Mesenchymal stem cell (in vitro differentiated cells and primary cell): ENCODE results near the gene TMEM150C.

Experiments
- DNase-seq: peaks from one replicate; pipeline ENCODE4 v3.0.0-alpha.2; 2013
- H2AFZ ChIP-seq: one replicate; pipeline ENCODE4 v1.6.1; 2013; ENCODE audit warnings: low read depth, mild to moderate bottlenecking, control low read depth, inconsistent platforms, low read length, moderate library complexity
- H2AK5ac ChIP-seq: 2 replicates; pipeline ENCODE4 v1.6.1; 2013; ENCODE audit warnings: low read length, moderate library complexity, mild to moderate bottlenecking, inconsistent platforms; ENCODE audit not compliant: severe bottlenecking
- H2BK120ac ChIP-seq: one replicate; pipeline ENCODE4 v1.6.1; 2013; ENCODE audit warnings: low read depth, mild to moderate bottlenecking, inconsistent platforms, low read length, moderate library complexity
- H2BK12ac ChIP-seq, 2 experiments: one replicate each; pipeline ENCODE4 v1.6.1; 2013; ENCODE audit warnings: inconsistent platforms in 2 of 2, low read length in 2 of 2, mild to moderate bottlenecking in 2 of 2, moderate library complexity in 2 of 2, control low read depth in 1 of 2
- H2BK15ac ChIP-seq: one replicate; pipeline ENCODE4 v1.6.1; 2013; ENCODE audit warnings: mild to moderate bottlenecking, low read depth, inconsistent platforms; ENCODE audit not compliant: poor library complexity, severe bottlenecking
- H2BK5ac ChIP-seq: 2 replicates; pipeline ENCODE4 v1.6.1; 2013; ENCODE audit warnings: low read depth, mild to moderate bottlenecking, low read length, control low read depth, inconsistent platforms; ENCODE audit not compliant: poor library complexity, severe bottlenecking
- H3K14ac ChIP-seq, 2 experiments: one replicate each; pipeline ENCODE4 v1.6.1; 2013; ENCODE audit warnings: inconsistent platforms in 2 of 2, low read length in 2 of 2, control low read depth in 1 of 2, mild to moderate bottlenecking in 1 of 2, moderate library complexity in 1 of 2
- H3K18ac ChIP-seq, 2 experiments: one replicate each; pipeline ENCODE4 v1.6.1; 2013; ENCODE audit warnings: inconsistent platforms in 2 of 2, low read length in 2 of 2, control low read depth in 1 of 2, low read depth in 1 of 2, mild to moderate bottlenecking in 1 of 2
- H3K23ac ChIP-seq, 2 experiments: one replicate each; pipeline ENCODE4 v1.6.1; 2013; ENCODE audit warnings: inconsistent platforms in 2 of 2, low read length in 2 of 2, mild to moderate bottlenecking in 2 of 2, moderate library complexity in 2 of 2, control low read depth in 1 of 2
- H3K27ac ChIP-seq: 2 replicates; pipeline ENCODE4 v1.5.1; 2013; ENCODE audit warnings: mild to moderate bottlenecking, moderate library complexity, low read length, control low read depth, inconsistent platforms; ENCODE audit not compliant: poor library complexity, severe bottlenecking
- H3K27me3 ChIP-seq, 2 experiments: 2 replicates each; pipeline versions ENCODE4 v1.6.1 to v1.7.0; 2013; ENCODE audit warnings: low read length in 2 of 2, mild to moderate bottlenecking in 2 of 2, moderate library complexity in 2 of 2, control low read depth in 1 of 2, inconsistent platforms in 1 of 2; ENCODE audit not compliant: control insufficient read depth in 1 of 2, insufficient read depth in 1 of 2
- H3K36me3 ChIP-seq, 2 experiments: 2 replicates each; pipeline versions ENCODE4 v1.6.1 to v1.7.0; 2013; ENCODE audit warnings: low read length in 2 of 2, control low read depth in 1 of 2, inconsistent platforms in 1 of 2, low read depth in 1 of 2, mild to moderate bottlenecking in 1 of 2; ENCODE audit not compliant: insufficient read depth in 2 of 2, control insufficient read depth in 1 of 2
- H3K4ac ChIP-seq, 2 experiments: one replicate each; pipeline ENCODE4 v1.6.1; 2013; ENCODE audit warnings: inconsistent platforms in 2 of 2, low read length in 2 of 2, mild to moderate bottlenecking in 2 of 2, moderate library complexity in 2 of 2, control low read depth in 1 of 2, low read depth in 1 of 2
- H3K4me1 ChIP-seq: 2 replicates; pipeline ENCODE4 v1.6.1; 2013; ENCODE audit warnings: low read depth, low read length, control low read depth; ENCODE audit not compliant: control insufficient read depth, insufficient read depth
- H3K4me2 ChIP-seq: 2 replicates; pipeline ENCODE4 v1.6.1; 2013; ENCODE audit warnings: low read length, mild to moderate bottlenecking, inconsistent platforms; ENCODE audit not compliant: poor library complexity, severe bottlenecking
- H3K4me3 ChIP-seq, 2 experiments: 2 replicates each; pipeline versions ENCODE4 v1.5.1 to v1.7.0; 2013; ENCODE audit warnings: low read length in 2 of 2, mild to moderate bottlenecking in 2 of 2, control low read depth in 1 of 2, low read depth in 1 of 2; ENCODE audit not compliant: insufficient read depth in 1 of 2
- H3K79me1 ChIP-seq: replicated peaks from 2 replicates; pipeline ENCODE4 v1.6.1; 2013; ENCODE audit warnings: mild to moderate bottlenecking, control low read depth, low read length, inconsistent platforms; ENCODE audit not compliant: poor library complexity, severe bottlenecking
- H3K9ac ChIP-seq: 2 replicates; pipeline ENCODE4 v1.7.0; 2013; ENCODE audit warnings: mild to moderate bottlenecking, low read length, moderate library complexity
- H3K9me3 ChIP-seq: 2 replicates; pipeline ENCODE4 v1.7.0; 2013; ENCODE audit warnings: mild to moderate bottlenecking, low read length; ENCODE audit not compliant: control insufficient read depth
- H4K8ac ChIP-seq: one replicate; pipeline ENCODE4 v1.6.1; 2013; ENCODE audit warnings: inconsistent platforms, mild to moderate bottlenecking, low read length, moderate library complexity
- H4K91ac ChIP-seq: one replicate; pipeline ENCODE4 v1.6.1; 2013; ENCODE audit warnings: mild to moderate bottlenecking, low read length, inconsistent platforms
- WGBS: methylation state at CpG from one replicate; pipeline ENCODE4 v1.1.7; 2013; ENCODE audit warnings: mixed read lengths; 5-methylcytosine and 5-hydroxymethylcytosine counted together

Gene TMEM150C

GRCh38 chr4:82508011-82508410, 53.8 kb downstream of the TMEM150C start:
- H2BK15ac ChIP-seq, result no peak overlapping the region
- H3K18ac ChIP-seq, result no peak overlapping the region
- no peak overlapping the region for H3K4me2 ChIP-seq
- no peak overlapping the region for H3K9ac ChIP-seq
- no peak overlapping the region for H2AK5ac ChIP-seq
- H3K27ac ChIP-seq, result no peak overlapping the region
- no peak for DNase-seq
- no peaks in the 10 kb centered on the region for H3K9me3 ChIP-seq
- H4K8ac ChIP-seq, result no peak overlapping the region
- no peaks in the 10 kb centered on the region for H3K4me1 ChIP-seq
- H3K23ac ChIP-seq, result no peak overlapping the region
- H4K91ac ChIP-seq, result no peak overlapping the region
- H2BK5ac ChIP-seq, result no peak overlapping the region
- H2BK12ac ChIP-seq, result no peak overlapping the region
- no peak overlapping the region for H2BK120ac ChIP-seq
- no peak overlapping the region for H3K4ac ChIP-seq
- no peak overlapping the region for H3K14ac ChIP-seq
- H3K4me3 ChIP-seq, result no peak overlapping the region
- no peaks in the 10 kb centered on the region for H3K27me3 ChIP-seq
- no peak overlapping the region for H2AFZ ChIP-seq
- H3K79me1 ChIP-seq, result no peaks in the 10 kb centered on the region
- H3K36me3 ChIP-seq, result no peaks in the 10 kb centered on the region

- H2BK5ac ChIP-seq, result no peak overlapping the region
- no peak for DNase-seq
- no peak overlapping the region for H3K18ac ChIP-seq
- no peak overlapping the region for H3K4ac ChIP-seq
- no peak overlapping the region for H2AK5ac ChIP-seq
- WGBS, result 94% methylated on average over 2 of the region's 2 CpGs
- H2AFZ ChIP-seq, result no peak overlapping the region
- no peak overlapping the region for H3K23ac ChIP-seq
- H2BK15ac ChIP-seq, result no peak overlapping the region
- no peaks in the 10 kb centered on the region for H3K79me1 ChIP-seq
- no peaks in the 10 kb centered on the region for H3K36me3 ChIP-seq
- H3K9me3 ChIP-seq, result no peaks in the 10 kb centered on the region
- H2BK12ac ChIP-seq, result no peak overlapping the region
- H3K4me3 ChIP-seq, result no peak overlapping the region
- H3K4me1 ChIP-seq, result no peaks in the 10 kb centered on the region
- H3K14ac ChIP-seq, result no peak overlapping the region
- no peaks in the 10 kb centered on the region for H3K27me3 ChIP-seq
- no peak overlapping the region for H4K91ac ChIP-seq
- no peak overlapping the region for H4K8ac ChIP-seq
- H2BK120ac ChIP-seq, result no peak overlapping the region
- no peak overlapping the region for H3K4me2 ChIP-seq
- H3K9ac ChIP-seq, result no peak overlapping the region
- H3K27ac ChIP-seq, result no peak overlapping the region
Observed at GRCh38 chr4:82501154-82501442, 60.7 kb downstream of the TMEM150C start.

- WGBS, result 39% methylated on average over 5 of the region's 5 CpGs
- no peak overlapping the region for H3K4me3 ChIP-seq
- H3K9me3 ChIP-seq, result no peaks in the 10 kb centered on the region
- H4K8ac ChIP-seq, result no peak overlapping the region
- no peak overlapping the region for H2BK15ac ChIP-seq
- H3K4me2 ChIP-seq, result no peak overlapping the region
- no peak overlapping the region for H3K9ac ChIP-seq
- H3K79me1 ChIP-seq, result no peaks in the 10 kb centered on the region
- H2AK5ac ChIP-seq, result no peak overlapping the region
- no peaks in the 10 kb centered on the region for H3K27me3 ChIP-seq
- no peak overlapping the region for H4K91ac ChIP-seq
- H2BK120ac ChIP-seq, result no peak overlapping the region
- H3K14ac ChIP-seq, result no peak overlapping the region
- H3K36me3 ChIP-seq, result no peaks in the 10 kb centered on the region
- no peak overlapping the region for H3K4ac ChIP-seq
- no peak overlapping the region for H2BK5ac ChIP-seq
- H3K23ac ChIP-seq, result no peak overlapping the region
- no peak overlapping the region for H3K27ac ChIP-seq
- no peak overlapping the region for H2BK12ac ChIP-seq
- no peak overlapping the region for H2AFZ ChIP-seq
- no peak overlapping the region for H3K18ac ChIP-seq
- no peaks in the 10 kb centered on the region for H3K4me1 ChIP-seq
- DNase-seq, result peak; percentile 65
Observed at GRCh38 chr4:82500435-82501153, 61.2 kb downstream of the TMEM150C start.

- Histone ChIP-seq H3K4me3 (no peak overlapping the region), H3K79me1 (no peaks in the 10 kb centered on the region), H3K9me3 (no peaks in the 10 kb centered on the region), H3K4me1 (no peaks in the 10 kb centered on the region), H4K91ac (no peak overlapping the region), H3K14ac (no peak overlapping the region), H3K27ac (no peak overlapping the region), H3K4ac (no peak overlapping the region), H2AFZ (no peak overlapping the region), H2AK5ac (no peak overlapping the region), H2BK120ac (no peak overlapping the region), H3K4me2 (no peak overlapping the region), H2BK5ac (no peak overlapping the region), H2BK12ac (no peak overlapping the region), H3K36me3 (no peaks in the 10 kb centered on the region), H4K8ac (no peak overlapping the region), H2BK15ac (no peak overlapping the region), H3K27me3 (no peaks in the 10 kb centered on the region), H3K18ac (no peak overlapping the region), H3K23ac (no peak overlapping the region), H3K9ac (peak overlapping the region; percentile 17)
- WGBS, result 95% methylated on average over 4 of the region's 6 CpGs
- no peak for DNase-seq
Observed at GRCh38 chr4:82499738-82500434, 61.9 kb downstream of the TMEM150C start.
